Inflammatory macrophage (primary cell): Measurements from ENCODE around the gene G6PD.

ENCODE experiments used
- DNase-seq, 2 donors: peaks; one replicate each; pipeline ENCODE4 v3.0.0-alpha.2; 2020 to 2022

G6PD gene

GRCh38 chrX:154542723-154543424 lies 3.8 kb downstream of the G6PD start:
- peak; percentile 91 to 93 for DNase-seq

- DNase-seq, result peak; percentile 73 to 82
Measured at GRCh38 chrX:154541896-154542722, 4.5 kb downstream of the G6PD start.

GRCh38 chrX:154541589-154541895 lies 5.1 kb downstream of the G6PD start:
- DNase-seq, result no peak

- no peak for DNase-seq
Measured at GRCh38 chrX:154540897-154541535, 5.6 kb downstream of the G6PD start.

- DNase-seq, result peak; percentile 6 to 22
Measured at GRCh38 chrX:154540365-154540764, 6.3 kb downstream of the G6PD start.

GRCh38 chrX:154539077-154539476 lies 7.6 kb downstream of the G6PD start:
- DNase-seq, result no peak

- no peak for DNase-seq
Measured at GRCh38 chrX:154535892-154536291, 10.8 kb downstream of the G6PD start.

GRCh38 chrX:154534526-154535322 lies 11.9 kb downstream of the G6PD start:
- DNase-seq, result peak; percentile 90 to 94

GRCh38 chrX:154532690-154533089 lies 14.0 kb downstream of the G6PD start:
- DNase-seq, result no peak

- DNase-seq, result no peak
Measured at GRCh38 chrX:154531626-154532025, 15.0 kb downstream of the G6PD start.

GRCh38 chrX:154530286-154530685 lies 16.4 kb downstream of the G6PD start:
- no peak for DNase-seq

GRCh38 chrX:154529206-154529612 lies 17.4 kb downstream of the G6PD start:
- DNase-seq, result no peak

- DNase-seq, result peak; percentile 65 to 68
Measured at GRCh38 chrX:154526901-154527675, 19.6 kb downstream of the G6PD start.

- no peak for DNase-seq
Measured at GRCh38 chrX:154525606-154526490, 20.8 kb downstream of the G6PD start.

- no peak for DNase-seq
Measured at GRCh38 chrX:154519389-154519788, 27.3 kb downstream of the G6PD start.

GRCh38 chrX:154517101-154517781 lies 29.4 kb downstream of the G6PD start:
- no peak for DNase-seq

- DNase-seq, result no peak
Measured at GRCh38 chrX:154516656-154517100, 30.0 kb downstream of the G6PD start.

- peak; percentile 88 to 91 for DNase-seq
Measured at GRCh38 chrX:154515966-154516655, 30.5 kb downstream of the G6PD start, which contains the start of gene FAM3A. FAM3A (minus strand) TSS chrX:154516232; CDS start chrX:154515772, 460 bp downstream.
